PC-9 (cell line): ENCODE data around the gene ASB1. TPM values are rescaled to one million over a fixed set of nuclear protein-coding genes. Genes with fewer than 3 reads are reported as not detected.

Experiments used
- BruUV-seq: library from RNA; stranded (reverse); fragments of 400-500 nt; replicated peaks from 2 replicates; lab custom pipeline; 2021; lab: Mats Ljungman, UMichigan
- CTCF ChIA-PET: fragments of 300-600 bp; sonication (Branson Sonifier 250); formaldehyde crosslinking; loops from one replicate; lab custom pipeline; 2022; ENCODE audit warnings: antibody characterized with exemption; lab: Charles Lee
- POLR2A ChIA-PET: fragments of 300-600 bp; sonication (Branson Sonifier 250); formaldehyde crosslinking; loops from one replicate; lab custom pipeline; 2022; ENCODE audit warnings: antibody characterized with exemption; ENCODE audit not compliant: unreplicated experiment; lab: Charles Lee
- DNase-seq, 2 experiments: peaks; one replicate each; pipeline versions ENCODE4 v3.0.0 to v3.0.0-alpha.2; 2015 to 2022; ENCODE audit warnings: mixed read lengths in 1 of 2
- H2AFZ ChIP-seq: fragments of 200-600 bp; sonication (generic); 2 replicates; pipeline ENCODE4 v1.8.1; 2017; ENCODE audit warnings: antibody characterized with exemption
- H3F3A ChIP-seq: fragments of 200-600 bp; sonication (generic); 2 replicates; pipeline ENCODE4 v1.8.1; 2017; ENCODE audit warnings: antibody characterized with exemption, mild to moderate bottlenecking, low read depth; ENCODE audit not compliant: insufficient read depth
- H3K27ac ChIP-seq: fragments of 200-600 bp; sonication (generic); 2 replicates; pipeline ENCODE4 v1.6.1; 2016; ENCODE audit warnings: mixed run types
- H3K27me3 ChIP-seq: fragments of 200-600 bp; sonication (generic); 2 replicates; pipeline ENCODE4 v1.6.1; 2016; ENCODE audit warnings: low read depth, mixed run types; ENCODE audit not compliant: insufficient read depth
- H3K36me3 ChIP-seq: fragments of 200-600 bp; sonication (generic); 2 replicates; pipeline ENCODE4 v1.6.1; 2016; ENCODE audit warnings: low read depth, mixed run types
- H3K4me1 ChIP-seq: fragments of 200-600 bp; sonication (generic); replicated peaks from 2 replicates; pipeline ENCODE4 v1.6.1; 2016; ENCODE audit warnings: mixed run types; ENCODE audit not compliant: insufficient read depth
- H3K4me2 ChIP-seq: fragments of 200-600 bp; sonication (generic); 2 replicates; pipeline ENCODE4 v1.6.1; 2017; ENCODE audit warnings: mixed run types
- H3K4me3 ChIP-seq: fragments of 200-600 bp; sonication (generic); 2 replicates; pipeline ENCODE4 v1.6.1; 2016; ENCODE audit warnings: mixed run types
- H3K79me2 ChIP-seq: fragments of 200-600 bp; sonication (generic); 2 replicates; pipeline ENCODE4 v1.6.1; 2017; ENCODE audit warnings: low read depth, mixed run types
- H3K9me2 ChIP-seq: fragments of 200-600 bp; sonication (generic); 2 replicates; pipeline ENCODE4 v1.8.1; 2017; ENCODE audit warnings: mild to moderate bottlenecking; ENCODE audit not compliant: insufficient read depth
- H3K9me3 ChIP-seq: fragments of 200-600 bp; sonication (generic); 2 replicates; pipeline ENCODE4 v1.8.1; 2016; ENCODE audit warnings: low read depth; ENCODE audit not compliant: insufficient read depth
- H4K20me1 ChIP-seq: fragments of 200-600 bp; sonication (generic); 2 replicates; pipeline ENCODE4 v1.8.1; 2017; ENCODE audit not compliant: insufficient read depth
- EZH2 ChIP-seq: fragments of 200-600 bp; sonication (generic); IDR thresholded peaks from 2 replicates; pipeline ENCODE4 v1.8.0; 2017; ENCODE audit warnings: antibody characterized with exemption, low read depth
- intact Hi-C: fragments of 100-400 bp; cut with micrococcal nuclease; formaldehyde crosslinking; loops from one replicate; pipeline ENCODE4 v1.10.0; 2022; ENCODE audit not compliant: unreplicated experiment
- total RNA-seq: library from RNA; stranded (reverse); gene quantifications from 2 replicates; pipeline ENCODE4 v1.2.3, GENCODE V29; 2021
- TF ChIP-seq, protein P1 (sequence below): fragments of 200-600 bp; sonication (generic); conservative IDR thresholded peaks from 2 replicates; pipeline ENCODE4 v1.6.1; 2017; ENCODE audit warnings: mixed run types, antibody characterized with exemption, mild to moderate bottlenecking, moderate library complexity

Gene ASB1
- total RNA-seq, 1 experiment from 2014 or later = 56.7 TPM

DNA sequence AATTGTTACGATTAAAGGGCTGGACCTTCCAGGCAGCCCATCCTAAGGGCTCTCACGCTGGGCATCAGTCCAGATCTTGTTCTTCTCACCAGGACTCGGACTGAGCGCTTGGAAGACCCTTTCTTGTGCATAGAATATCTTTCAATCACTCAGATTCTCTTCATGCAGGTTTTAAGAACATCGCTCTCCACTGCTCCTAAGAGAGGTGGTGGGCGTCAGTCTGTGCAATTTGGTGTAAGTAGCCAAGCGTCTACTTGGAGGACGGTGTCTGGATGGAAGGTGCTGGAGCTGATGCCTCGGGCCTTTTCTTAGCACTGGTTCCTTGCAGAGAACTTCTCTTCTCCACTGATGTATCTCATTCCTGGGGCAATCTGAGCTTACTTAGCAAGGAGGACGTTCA lies 68.7 kb downstream of the ASB1 start:
- Histone ChIP-seq H2AFZ (no peak overlapping the region), H3K4me3 (no peak overlapping the region), H3K27me3 (peaks cover 97% of the 10 kb centered on the region), H3K27ac (no peak overlapping the region), H3K4me2 (no peak overlapping the region), H3K9me2 (no peaks in the 10 kb centered on the region), H4K20me1 (no peaks in the 10 kb centered on the region), H3K4me1 (no peaks in the 10 kb centered on the region), H3K36me3 (no peaks in the 10 kb centered on the region), H3F3A (no peaks in the 10 kb centered on the region), H3K79me2 (no peaks in the 10 kb centered on the region), H3K9me3 (no peaks in the 10 kb centered on the region)
- CTCF ChIA-PET = no interaction called here
- no peak for DNase-seq
- BruUV-seq = no TSS peak
- intact Hi-C loops = no loop called here
- POLR2A ChIA-PET = no interaction called here
- TF ChIP-seq, protein P1, sequence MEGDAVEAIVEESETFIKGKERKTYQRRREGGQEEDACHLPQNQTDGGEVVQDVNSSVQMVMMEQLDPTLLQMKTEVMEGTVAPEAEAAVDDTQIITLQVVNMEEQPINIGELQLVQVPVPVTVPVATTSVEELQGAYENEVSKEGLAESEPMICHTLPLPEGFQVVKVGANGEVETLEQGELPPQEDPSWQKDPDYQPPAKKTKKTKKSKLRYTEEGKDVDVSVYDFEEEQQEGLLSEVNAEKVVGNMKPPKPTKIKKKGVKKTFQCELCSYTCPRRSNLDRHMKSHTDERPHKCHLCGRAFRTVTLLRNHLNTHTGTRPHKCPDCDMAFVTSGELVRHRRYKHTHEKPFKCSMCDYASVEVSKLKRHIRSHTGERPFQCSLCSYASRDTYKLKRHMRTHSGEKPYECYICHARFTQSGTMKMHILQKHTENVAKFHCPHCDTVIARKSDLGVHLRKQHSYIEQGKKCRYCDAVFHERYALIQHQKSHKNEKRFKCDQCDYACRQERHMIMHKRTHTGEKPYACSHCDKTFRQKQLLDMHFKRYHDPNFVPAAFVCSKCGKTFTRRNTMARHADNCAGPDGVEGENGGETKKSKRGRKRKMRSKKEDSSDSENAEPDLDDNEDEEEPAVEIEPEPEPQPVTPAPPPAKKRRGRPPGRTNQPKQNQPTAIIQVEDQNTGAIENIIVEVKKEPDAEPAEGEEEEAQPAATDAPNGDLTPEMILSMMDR = no peak
- no peak for TF ChIP-seq EZH2

DNA sequence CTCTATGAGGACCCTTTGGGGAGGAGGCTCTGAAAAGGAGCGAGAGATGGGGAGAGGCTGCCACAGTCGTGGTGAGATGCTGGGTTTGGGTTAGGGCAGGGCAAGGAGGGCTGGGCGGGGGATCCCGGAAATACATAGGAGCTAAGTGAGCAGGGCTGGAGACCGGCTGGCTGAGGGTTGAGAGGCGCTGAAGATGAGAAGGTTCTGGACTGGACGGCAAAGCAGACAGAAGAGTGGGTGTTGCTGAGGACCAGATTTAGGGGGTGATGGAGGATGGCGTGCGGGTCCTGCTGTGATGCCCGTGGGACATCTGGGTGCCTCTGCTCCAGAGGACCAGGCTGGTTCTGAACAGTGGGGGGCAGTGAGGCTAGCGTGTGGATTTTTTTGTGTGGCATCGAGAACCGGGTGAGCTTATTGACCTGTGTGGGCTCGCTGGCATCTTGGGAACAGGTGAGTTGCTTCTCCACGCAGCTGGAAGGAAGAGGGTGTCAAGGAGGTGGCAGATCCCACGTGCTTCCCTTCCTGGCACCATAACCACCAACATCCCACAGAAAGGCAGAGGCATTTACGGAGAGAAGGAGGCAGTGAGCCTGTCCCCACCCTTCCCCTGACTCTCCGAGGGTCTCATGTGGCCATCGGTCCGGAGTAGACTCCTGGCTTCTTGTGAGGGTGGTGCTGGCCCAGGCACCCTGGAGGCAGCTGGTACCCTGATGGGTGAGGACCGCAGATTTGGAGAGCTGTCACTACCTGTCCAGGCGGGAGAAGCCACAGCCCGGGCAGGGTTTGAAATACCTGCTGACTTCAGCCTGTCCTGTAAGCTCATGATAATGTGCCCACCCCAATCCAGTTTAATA lies 70.3 kb downstream of the ASB1 start:
- TF ChIP-seq, protein P1 = no peak
- TF ChIP-seq EZH2 = no peak
- peaks cover 82% of the 10 kb centered on the region for H3K27me3 ChIP-seq
- H3K4me2 ChIP-seq = no peak overlapping the region
- no peak for DNase-seq
- intact Hi-C loops = no loop called here
- H3K27ac ChIP-seq = no peak overlapping the region
- H3K9me3 ChIP-seq = no peaks in the 10 kb centered on the region
- H3K79me2 ChIP-seq = no peaks in the 10 kb centered on the region
- POLR2A ChIA-PET = no interaction called here
- H3K9me2 ChIP-seq = no peaks in the 10 kb centered on the region
- no peak overlapping the region for H3K4me3 ChIP-seq
- no peaks in the 10 kb centered on the region for H3K4me1 ChIP-seq
- CTCF ChIA-PET = no interaction called here
- no peaks in the 10 kb centered on the region for H4K20me1 ChIP-seq
- no peaks in the 10 kb centered on the region for H3K36me3 ChIP-seq
- no TSS peak for BruUV-seq
- no peaks in the 10 kb centered on the region for H3F3A ChIP-seq
- no peak overlapping the region for H2AFZ ChIP-seq

DNA sequence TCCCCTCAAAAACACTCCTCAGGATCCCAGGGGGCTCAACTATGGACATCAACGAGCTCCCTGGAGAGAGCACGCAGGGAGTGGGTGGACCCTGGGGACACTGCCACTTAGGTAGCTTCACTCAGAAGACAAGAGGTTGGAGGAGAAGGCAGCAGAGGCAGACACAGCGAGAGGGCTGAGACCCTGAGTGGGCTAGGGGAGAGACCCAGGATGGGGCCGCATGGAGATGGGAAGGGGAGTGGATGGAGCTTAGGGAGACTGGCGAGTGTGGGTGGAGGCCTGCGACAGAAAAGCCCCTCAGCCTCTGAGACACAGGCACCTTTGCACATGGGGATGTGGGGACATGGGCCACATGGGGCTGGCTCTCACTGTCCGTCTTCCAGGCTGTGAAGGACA lies 70.9 kb downstream of the ASB1 start:
- Histone ChIP-seq H3K27me3 (peaks cover 82% of the 10 kb centered on the region), H2AFZ (no peak overlapping the region), H3K4me1 (no peaks in the 10 kb centered on the region), H4K20me1 (no peaks in the 10 kb centered on the region), H3K27ac (no peak overlapping the region), H3K36me3 (no peaks in the 10 kb centered on the region), H3K9me3 (no peaks in the 10 kb centered on the region), H3K9me2 (no peaks in the 10 kb centered on the region), H3K4me3 (no peak overlapping the region), H3K4me2 (no peak overlapping the region), H3F3A (no peaks in the 10 kb centered on the region), H3K79me2 (no peaks in the 10 kb centered on the region)
- intact Hi-C loops = no loop called here
- TF ChIP-seq, protein P1 = no peak
- no peak for TF ChIP-seq EZH2
- no TSS peak for BruUV-seq
- ChIA-PET POLR2A (no interaction called here), CTCF (no interaction called here)
- no peak for DNase-seq
